GM21360 (cell line): ENCODE results near the gene ADAMTS5.

ENCODE experiments used
- ATAC-seq: cut with Tn5 transposase; IDR thresholded peaks from one replicate; pipeline ENCODE4 v1.9.1; 2021; ENCODE audit warnings: mild to moderate bottlenecking, moderate library complexity; ENCODE audit not compliant: unreplicated experiment

Gene ADAMTS5

DNA sequence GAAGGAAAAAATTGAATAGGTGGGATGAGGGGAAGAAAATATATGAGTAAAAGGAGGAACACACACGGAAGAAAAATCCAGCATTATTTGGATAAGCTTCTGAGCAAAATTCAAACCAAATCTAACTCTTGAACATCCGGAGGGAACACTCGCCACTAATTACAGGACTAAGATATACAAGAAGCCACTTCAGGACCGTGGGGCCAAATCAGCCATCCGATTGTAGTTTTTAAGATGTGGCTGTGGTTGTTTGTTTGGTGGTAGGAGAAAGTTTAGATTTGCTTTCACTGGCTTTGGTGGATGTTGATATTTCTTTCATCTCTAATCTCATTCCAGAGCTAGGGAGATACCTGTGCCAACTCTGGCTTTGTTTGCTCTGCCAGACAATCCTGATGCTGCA is 78.0 kb downstream of the ADAMTS5 start:
- no peak for ATAC-seq

DNA sequence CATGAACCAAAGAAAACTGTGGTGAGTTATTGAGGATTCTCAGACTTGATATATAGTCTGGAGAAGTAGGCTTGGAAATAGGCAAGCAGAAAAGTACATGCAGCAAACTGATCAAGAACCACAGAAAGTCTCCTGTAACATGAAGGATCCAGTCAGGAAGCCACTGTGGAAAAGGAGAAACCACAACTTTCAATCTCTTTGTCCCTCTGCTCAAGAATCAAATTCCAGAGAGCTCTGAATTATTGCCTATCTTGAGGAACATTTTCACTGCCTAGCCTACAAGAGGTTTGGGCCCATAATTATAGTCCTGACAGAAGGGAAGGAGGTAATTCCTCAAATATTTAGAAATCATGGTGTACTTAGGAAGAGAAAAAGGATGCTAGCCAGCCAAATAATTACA is 78.6 kb downstream of the ADAMTS5 start:
- ATAC-seq: no peak

- no peak for ATAC-seq
Observed at GRCh38 chr21:26887251-26887650, 79.6 kb downstream of the ADAMTS5 start.

DNA sequence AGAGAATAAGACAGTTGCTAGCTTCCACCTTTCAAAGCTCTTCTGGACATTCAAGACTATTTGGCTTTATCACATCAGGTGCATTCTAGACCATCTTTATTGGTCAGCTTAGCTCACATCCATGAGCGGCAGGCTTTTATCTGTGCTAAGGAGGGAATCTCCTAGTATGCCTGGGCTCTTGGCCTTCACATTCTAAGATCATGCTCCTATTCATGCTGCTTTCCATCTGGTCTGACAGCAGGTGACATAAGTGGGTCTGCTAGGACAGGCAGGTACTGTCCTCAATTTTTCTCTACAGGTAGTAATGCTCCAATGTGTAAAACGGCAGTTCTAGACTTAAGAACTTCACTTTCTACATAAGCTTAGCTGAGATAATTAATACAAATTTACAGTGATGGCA is 82.5 kb downstream of the ADAMTS5 start:
- no peak for ATAC-seq

DNA sequence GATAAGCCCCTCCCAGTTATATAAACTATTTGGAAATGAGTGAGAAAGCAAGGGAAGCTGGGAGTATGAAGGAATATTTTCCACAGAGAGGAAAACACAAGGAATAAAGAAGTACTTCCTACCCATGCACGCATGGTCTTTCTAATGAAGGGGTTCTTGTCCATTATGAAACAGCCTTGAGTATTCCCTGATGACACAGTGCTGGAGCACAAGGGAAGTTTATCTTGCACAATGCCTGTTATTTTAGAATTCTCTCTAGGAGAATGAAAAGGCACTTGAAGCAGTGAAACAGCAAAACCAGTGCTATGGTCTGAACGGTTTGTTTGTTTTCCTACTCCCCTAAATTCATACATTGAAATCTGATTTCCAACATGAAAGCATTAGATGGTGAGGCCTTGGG is 83.1 kb downstream of the ADAMTS5 start:
- ATAC-seq: no peak

DNA sequence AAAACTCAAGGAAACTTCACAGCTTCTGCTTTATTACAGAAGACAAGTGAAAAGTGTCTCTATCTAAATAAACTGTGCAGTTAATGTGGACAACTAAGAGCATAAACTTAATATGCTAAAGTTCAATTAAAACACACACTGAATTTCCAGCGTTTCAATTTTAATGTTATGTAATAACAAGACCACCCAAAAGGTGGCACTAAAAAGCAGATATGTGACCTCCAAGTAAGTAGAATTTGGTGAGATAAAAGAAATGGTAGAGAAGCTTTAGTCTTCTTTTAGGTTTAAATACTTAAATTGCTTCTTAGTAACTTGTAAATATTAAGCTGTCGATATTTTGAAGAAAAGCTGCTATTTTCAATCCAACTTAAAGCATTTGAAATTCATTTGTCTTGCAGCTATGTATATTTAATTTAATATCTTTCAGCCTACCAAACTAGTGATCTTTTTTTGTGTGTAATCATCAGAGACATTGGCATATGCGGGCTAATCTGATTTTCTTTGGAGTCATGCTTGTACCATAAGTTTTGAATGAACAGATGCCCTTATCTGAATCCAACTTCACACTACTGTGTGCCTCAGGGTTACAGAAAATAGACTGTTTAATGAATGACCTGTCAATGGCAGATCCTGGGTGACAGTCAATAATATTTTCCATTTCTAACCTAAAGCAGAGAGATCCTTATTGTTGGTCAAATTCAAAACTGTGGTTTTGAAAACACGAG is 85.2 kb downstream of the ADAMTS5 start:
- no peak for ATAC-seq

DNA sequence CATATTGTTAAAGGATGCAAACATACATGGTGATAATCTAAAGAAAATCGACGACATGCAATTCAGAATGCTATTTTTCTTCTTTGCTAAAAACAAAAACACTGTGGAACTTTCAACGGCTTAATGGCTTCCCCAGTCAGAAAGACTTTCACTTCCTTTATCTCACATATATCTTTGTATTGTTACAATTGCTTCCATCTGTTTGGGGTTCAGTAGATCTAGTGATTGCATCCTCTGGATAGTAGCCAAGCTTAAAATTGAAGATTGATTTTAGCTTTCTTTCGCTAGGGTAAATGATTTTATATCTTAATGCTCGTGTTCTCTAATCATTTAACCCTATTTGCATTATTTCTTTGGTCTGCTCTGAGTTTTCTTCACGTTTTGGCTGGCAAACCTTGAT is 89.9 kb downstream of the ADAMTS5 start:
- no peak for ATAC-seq

GRCh38 chr21:26874347-26874746 is 92.5 kb downstream of the ADAMTS5 start:
- ATAC-seq: no peak
